ENCODE data around the gene TVP23C. TPM values are rescaled to one million over a fixed set of nuclear protein-coding genes. Genes with fewer than 3 reads are reported as not detected.

The TVP23C gene
- total RNA-seq, 1 donor from 2014 or later = 16.0 TPM

DNA sequence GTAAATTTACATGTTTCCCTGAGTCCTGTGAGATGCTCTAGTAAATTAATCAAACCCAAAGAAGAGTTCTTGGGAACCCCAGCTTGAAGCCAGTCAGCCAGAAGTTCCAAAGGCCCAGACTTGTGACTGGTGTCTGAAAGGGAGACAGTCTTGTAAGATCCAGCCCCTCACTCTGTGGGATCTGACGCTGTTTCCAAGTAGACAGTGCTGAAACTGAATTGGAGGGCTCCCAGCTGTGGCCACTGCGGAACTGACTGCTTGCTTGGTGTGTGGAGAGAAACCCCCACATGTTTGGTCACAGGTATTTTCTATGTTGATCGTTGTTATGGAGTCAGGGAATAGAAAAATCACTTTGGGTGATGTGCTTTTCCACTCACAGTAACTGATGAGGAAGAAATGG lies 90.4 kb downstream of the TVP23C start:
- Histone ChIP-seq H3K4me3 (no peak overlapping the region), H3K9me3 (no peaks in the 10 kb centered on the region), H3K36me3 (no peaks in the 10 kb centered on the region), H3K4me1 (no peaks in the 10 kb centered on the region), H3K27me3 (ENCODE audit: low read depth) (no peaks in the 10 kb centered on the region), H3K27ac (no peak overlapping the region)
- ATAC-seq = no peak
- intact Hi-C loops (cut with DNase I) = no loop called here
- no peak for TF ChIP-seq CTCF (IDR thresholded peaks at IDR 0.05)
- no peak for DNase-seq

- H3K27ac ChIP-seq = no peak overlapping the region
- H3K36me3 ChIP-seq = no peaks in the 10 kb centered on the region
- H3K9me3 ChIP-seq = no peaks in the 10 kb centered on the region
- TF ChIP-seq CTCF (IDR thresholded peaks at IDR 0.05) = no peak
- DNase-seq = no peak
- no peaks in the 10 kb centered on the region for H3K4me1 ChIP-seq
- no peak for ATAC-seq
- intact Hi-C loops (cut with DNase I) = no loop called here
- H3K4me3 ChIP-seq = no peak overlapping the region
- no peaks in the 10 kb centered on the region for H3K27me3 ChIP-seq (ENCODE audit: low read depth)
Observed at GRCh38 chr17:15470536-15470935, 92.7 kb downstream of the TVP23C start.

DNA sequence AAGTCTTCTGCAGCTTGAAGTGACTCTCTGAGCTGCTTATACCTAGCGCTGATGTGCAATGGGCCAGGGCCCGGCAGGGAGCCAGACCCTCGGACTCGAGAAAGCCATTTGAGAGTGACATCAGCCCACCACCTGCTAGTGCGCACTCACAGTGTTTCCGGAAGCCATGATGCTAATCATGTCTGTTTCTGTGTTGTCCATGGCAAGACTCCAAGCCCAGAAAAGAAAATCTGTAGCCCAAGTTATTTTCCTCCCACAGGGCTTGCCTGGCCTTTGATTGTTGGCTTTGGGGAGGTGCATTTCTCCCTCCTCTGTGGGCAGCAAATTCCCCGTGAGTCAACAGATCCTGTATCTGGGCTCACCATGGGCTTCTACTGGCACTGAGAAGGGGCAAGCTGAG lies 94.0 kb downstream of the TVP23C start:
- Histone ChIP-seq H3K4me1 (peaks cover 5% of the 10 kb centered on the region), H3K27me3 (ENCODE audit: low read depth) (no peaks in the 10 kb centered on the region), H3K9me3 (no peaks in the 10 kb centered on the region), H3K36me3 (no peaks in the 10 kb centered on the region), H3K27ac (no peak overlapping the region), H3K4me3 (no peak overlapping the region)
- no peak for ATAC-seq
- TF ChIP-seq CTCF (IDR thresholded peaks at IDR 0.05) = no peak
- no peak for DNase-seq
- intact Hi-C loops (cut with DNase I) = no loop called here

GRCh38 chr17:15468126-15468525 lies 95.2 kb downstream of the TVP23C start:
- intact Hi-C loops (cut with DNase I) = no loop called here
- H3K4me1 ChIP-seq = peaks cover 16% of the 10 kb centered on the region
- H3K36me3 ChIP-seq = no peaks in the 10 kb centered on the region
- no peak overlapping the region for H3K27ac ChIP-seq
- no peak for DNase-seq
- no peak overlapping the region for H3K4me3 ChIP-seq
- no peak for ATAC-seq
- no peaks in the 10 kb centered on the region for H3K27me3 ChIP-seq (ENCODE audit: low read depth)
- no peaks in the 10 kb centered on the region for H3K9me3 ChIP-seq
- no peak for TF ChIP-seq CTCF (IDR thresholded peaks at IDR 0.05)

- TF ChIP-seq CTCF (IDR thresholded peaks at IDR 0.05) = no peak
- no peaks in the 10 kb centered on the region for H3K9me3 ChIP-seq
- intact Hi-C loops (cut with DNase I) = no loop called here
- DNase-seq = no peak
- H3K4me3 ChIP-seq = no peak within 1 kb of the TSS
- H3K36me3 ChIP-seq = no peaks in the 10 kb centered on the region
- H3K27ac ChIP-seq = no peak within 1 kb of the TSS
- H3K27me3 ChIP-seq (ENCODE audit: low read depth) = no peaks in the 10 kb centered on the region
- ATAC-seq = no peak
- peaks cover 21% of the 10 kb centered on the region for H3K4me1 ChIP-seq
Observed at GRCh38 chr17:15467592-15467991, 95.7 kb downstream of the TVP23C start, which contains the start of gene CDRT4. CDRT4 (minus strand) TSS chr17:15467621; CDS start chr17:15440238, 27,383 bp downstream.

GRCh38 chr17:15466131-15466530 lies 97.2 kb downstream of the TVP23C start:
- DNase-seq (no peak), ATAC-seq (no peak)
- H3K27ac ChIP-seq = no peak overlapping the region
- no peaks in the 10 kb centered on the region for H3K27me3 ChIP-seq (ENCODE audit: low read depth)
- no peak overlapping the region for H3K4me3 ChIP-seq
- intact Hi-C loops (cut with DNase I) = no loop called here
- peaks cover 25% of the 10 kb centered on the region for H3K4me1 ChIP-seq
- H3K36me3 ChIP-seq = no peaks in the 10 kb centered on the region
- no peaks in the 10 kb centered on the region for H3K9me3 ChIP-seq
- TF ChIP-seq CTCF (IDR thresholded peaks at IDR 0.05) = no peak
